Left cardiac atrium (tissue), 4 donors: Measurements from ENCODE around the gene SLIT3. TPM values are rescaled to one million over a fixed set of nuclear protein-coding genes. Genes with fewer than 3 reads are reported as not detected.
"Not testable (repeated sequence)": the region's sequence is repeated elsewhere in the genome, so short reads cannot be mapped to it uniquely, and the experiment has no call there.

Experiments used
- ATAC-seq, 2 donors: fragments of 200-7000 bp; cut with Tn5 transposase; one replicate each; pipeline ENCODE4 v1.9.1; 2020; ENCODE audit warnings: mild to moderate bottlenecking in 2 of 2, moderate library complexity in 2 of 2
- DNase-seq: peaks from one replicate; pipeline ENCODE4 v3.0.0-alpha.2; 2020
- intact Hi-C, 2 donors: fragments of 100-400 bp; cut with DNase I; formaldehyde crosslinking; loops; one replicate each; pipeline versions ENCODE4 v1.14.1 to v1.15.1; 2022 to 2023
- total RNA-seq, 2 donors: library from RNA; stranded (reverse); fragmentation: NEBNext Ultra II Directional; extraction: Animal tissue kit (Norgen Biotek cat#: 25700); gene quantifications; one replicate each; pipeline ENCODE4 v1.2.1, GENCODE V29; 2021
- donor health status: DM: no; HTN: yes; CAD: no.
- donor health status: DM: no; HTN: yes; CAD: no; lungs with severe emphysema.
- donor health status: DM: yes; HTN: yes; CAD: no.
- donor health status: Dilated cardiomyopathy.

SLIT3 gene
- total RNA-seq, 2 donors from 2014 or later = 71.1 to 117 TPM

- no peak for DNase-seq
- no peak for ATAC-seq
- intact Hi-C loops = no loop called here
Measured at GRCh38 chr5:169242175-169242848, 58.6 kb downstream of the SLIT3 start.

- DNase-seq = no peak
Measured at GRCh38 chr5:169229342-169229892, 71.5 kb downstream of the SLIT3 start.

GRCh38 chr5:169226895-169227294 is 74.0 kb downstream of the SLIT3 start:
- DNase-seq = no peak
- intact Hi-C loops = no loop called here
- ATAC-seq = no peak

More at GRCh38 chr5:169229342-169229892, 71.5 kb downstream of the SLIT3 start:
- intact Hi-C loops = no loop called here
- ATAC-seq = peak in 1 of 2 donors; percentile 68

GRCh38 chr5:169225830-169226356 is 75.0 kb downstream of the SLIT3 start:
- intact Hi-C loops = no loop called here
- no peak for ATAC-seq
- no peak for DNase-seq

- ATAC-seq (peak in 1 of 2 donors; percentile 65), DNase-seq (no peak)
- intact Hi-C loops = no loop called here
Measured at GRCh38 chr5:169223595-169223953, 77.4 kb downstream of the SLIT3 start.

GRCh38 chr5:169222934-169223594 is 77.9 kb downstream of the SLIT3 start:
- intact Hi-C loops = no loop called here
- ATAC-seq (no peak), DNase-seq (no peak)

GRCh38 chr5:169221519-169221918 is 79.4 kb downstream of the SLIT3 start:
- intact Hi-C loops = no loop called here
- ATAC-seq = no peak
- no peak for DNase-seq

- intact Hi-C loops = no loop called here
- ATAC-seq = no peak
Measured at GRCh38 chr5:169219961-169220360, 81.0 kb downstream of the SLIT3 start.

GRCh38 chr5:169219351-169219750 is 81.6 kb downstream of the SLIT3 start:
- DNase-seq (no peak), ATAC-seq (no peak)
- intact Hi-C loops = no loop called here

More at GRCh38 chr5:169219961-169220360, 81.0 kb downstream of the SLIT3 start:
- DNase-seq = no peak

GRCh38 chr5:169218861-169219260 is 82.1 kb downstream of the SLIT3 start:
- DNase-seq = no peak
- intact Hi-C loops = no loop called here
- no peak for ATAC-seq

GRCh38 chr5:169218176-169218575 is 82.8 kb downstream of the SLIT3 start:
- no peak for ATAC-seq
- DNase-seq = no peak
- intact Hi-C loops = no loop called here

GRCh38 chr5:169216866-169217265 is 84.1 kb downstream of the SLIT3 start:
- intact Hi-C loops = no loop called here
- DNase-seq (no peak), ATAC-seq (no peak)

GRCh38 chr5:169213479-169213878 is 87.5 kb downstream of the SLIT3 start:
- intact Hi-C loops = no loop called here
- ATAC-seq = peak in 1 of 2 donors; percentile 82
- DNase-seq = no peak

- intact Hi-C loops, DNase-seq, ATAC-seq: not testable (repeated sequence)
Measured at GRCh38 chr5:169211761-169212160, 89.2 kb downstream of the SLIT3 start.

GRCh38 chr5:169204788-169205400 is 96.0 kb downstream of the SLIT3 start:
- DNase-seq (no peak), ATAC-seq (no peak)
- intact Hi-C loops = no loop called here

- no peak for DNase-seq
- no peak for ATAC-seq
- intact Hi-C loops = no loop called here
Measured at GRCh38 chr5:169202969-169203368, 98.0 kb downstream of the SLIT3 start.

GRCh38 chr5:169201597-169201996 is 99.3 kb downstream of the SLIT3 start:
- DNase-seq = no peak
- ATAC-seq = no peak
- intact Hi-C loops = no loop called here

- ATAC-seq = no peak
- DNase-seq = no peak
- intact Hi-C loops = no loop called here
Measured at GRCh38 chr5:169200125-169200778, 100.7 kb downstream of the SLIT3 start.

GRCh38 chr5:169197343-169197742 is 103.6 kb downstream of the SLIT3 start:
- DNase-seq (no peak), ATAC-seq (peak in 1 of 2 donors; percentile 36)
- intact Hi-C loops = loop anchor here in 1 of 2 donors (10.0 kb wide), 1 partner anchor 213 kb away; no protein-coding TSS in a partner anchor
